ENCODE measurements around the gene PCBP2. TPM values are rescaled to one million over a fixed set of nuclear protein-coding genes. Genes with fewer than 3 reads are reported as not detected.

The PCBP2 gene
- total RNA-seq, 1 donor from 2014 or later = 158 TPM

GRCh38 chr12:53472056-53472582 lies 20.2 kb downstream of the PCBP2 start:
- no peak for DNase-seq (ENCODE audit: low read depth)

- DNase-seq (ENCODE audit: low read depth) = no peak
These were observed 22.2 kb downstream of the PCBP2 start for GRCh38 chr12:53474077-53474476.

- DNase-seq (ENCODE audit: low read depth) = no peak
These were observed 22.9 kb downstream of the PCBP2 start for GRCh38 chr12:53474819-53475218.

GRCh38 chr12:53476769-53477209 lies 24.9 kb downstream of the PCBP2 start:
- DNase-seq (ENCODE audit: low read depth) = no peak

GRCh38 chr12:53478865-53479264 lies 27.0 kb downstream of the PCBP2 start:
- no peak for DNase-seq (ENCODE audit: low read depth)

- no peak for DNase-seq (ENCODE audit: low read depth)
These were observed 27.4 kb downstream of the PCBP2 start for GRCh38 chr12:53479331-53479730.

- peak; percentile 80 for DNase-seq (ENCODE audit: low read depth)
These were observed 28.9 kb downstream of the PCBP2 start for GRCh38 chr12:53480491-53481442.

GRCh38 chr12:53481458-53481857 lies 29.6 kb downstream of the PCBP2 start:
- DNase-seq (ENCODE audit: low read depth) = peak; percentile 85

GRCh38 chr12:53481939-53482586 lies 30.2 kb downstream of the PCBP2 start:
- DNase-seq (ENCODE audit: low read depth) = no peak

- no peak for DNase-seq (ENCODE audit: low read depth)
These were observed 30.8 kb downstream of the PCBP2 start for GRCh38 chr12:53482626-53483168.

- no peak for DNase-seq (ENCODE audit: low read depth)
These were observed 31.5 kb downstream of the PCBP2 start for GRCh38 chr12:53483225-53483978.

GRCh38 chr12:53483979-53484377 lies 32.1 kb downstream of the PCBP2 start:
- no peak for DNase-seq (ENCODE audit: low read depth)

- no peak for DNase-seq (ENCODE audit: low read depth)
These were observed 33.0 kb downstream of the PCBP2 start for GRCh38 chr12:53484686-53485575.

- no peak for DNase-seq (ENCODE audit: low read depth)
These were observed 34.2 kb downstream of the PCBP2 start for GRCh38 chr12:53485955-53486735.

GRCh38 chr12:53486736-53487487 lies 35.0 kb downstream of the PCBP2 start:
- no peak for DNase-seq (ENCODE audit: low read depth)

- DNase-seq (ENCODE audit: low read depth) = no peak
These were observed 37.5 kb downstream of the PCBP2 start for GRCh38 chr12:53489242-53489864.

- no peak for DNase-seq (ENCODE audit: low read depth)
These were observed 40.3 kb downstream of the PCBP2 start for GRCh38 chr12:53492188-53492587.
